Bone marrow (tissue), 2 donors: ENCODE data around the gene S100A9.
"Not testable (repeated sequence)": the region's sequence is repeated elsewhere in the genome, so short reads cannot be mapped to it uniquely, and the experiment has no call there.

Experiments
- DNase-seq, 2 donors: peaks; one replicate each; lab custom pipeline; 2025; lab: John Stamatoyannopoulos, UW

S100A9 gene

GRCh38 chr1:153390938-153391710 is 33.5 kb downstream of the S100A9 start, which contains the start of gene S100A8:
Gene S100A8, minus strand, starts transcription at chr1:153391073. Its CDS starts 538 bp downstream, at chr1:153390535.
- DNase-seq, result peak in 1 of 2 donors; percentile 46

- no peak for DNase-seq
Measured at GRCh38 chr1:153392258-153392657, 34.6 kb downstream of the S100A9 start.

GRCh38 chr1:153392822-153393221 is 35.2 kb downstream of the S100A9 start:
- no peak for DNase-seq

- no peak for DNase-seq
Measured at GRCh38 chr1:153393926-153394325, 36.3 kb downstream of the S100A9 start.

- no peak for DNase-seq
Measured at GRCh38 chr1:153394391-153394790, 36.7 kb downstream of the S100A9 start.

GRCh38 chr1:153395136-153395685 is 37.6 kb downstream of the S100A9 start:
- DNase-seq, result no peak

- DNase-seq, result no peak
Measured at GRCh38 chr1:153395776-153396175, 38.1 kb downstream of the S100A9 start.

- DNase-seq, result no peak
Measured at GRCh38 chr1:153396461-153396860, 38.8 kb downstream of the S100A9 start.

GRCh38 chr1:153397051-153397923 is 39.6 kb downstream of the S100A9 start:
- DNase-seq, result no peak

- DNase-seq, result no peak
Measured at GRCh38 chr1:153397924-153398651, 40.4 kb downstream of the S100A9 start.

GRCh38 chr1:153399401-153400055 is 41.9 kb downstream of the S100A9 start:
- no peak for DNase-seq

- DNase-seq, result no peak
Measured at GRCh38 chr1:153400244-153400643, 42.6 kb downstream of the S100A9 start.

GRCh38 chr1:153401461-153401860 is 43.8 kb downstream of the S100A9 start:
- DNase-seq, result no peak

GRCh38 chr1:153402226-153402625 is 44.6 kb downstream of the S100A9 start:
- no peak for DNase-seq

GRCh38 chr1:153403421-153404085 is 45.9 kb downstream of the S100A9 start:
- no peak for DNase-seq

- no peak for DNase-seq
Measured at GRCh38 chr1:153404086-153404635, 46.5 kb downstream of the S100A9 start.

GRCh38 chr1:153404768-153405167 is 47.1 kb downstream of the S100A9 start:
- DNase-seq, result peak; percentile 16 to 49

GRCh38 chr1:153405825-153406599 is 48.4 kb downstream of the S100A9 start:
- not testable (repeated sequence) for DNase-seq

GRCh38 chr1:153407274-153407673 is 49.6 kb downstream of the S100A9 start:
- not testable (repeated sequence) for DNase-seq
